Measurements from ENCODE around the gene KMO.

Gene KMO

GRCh38 chr1:241593186-241593585 lies 61.0 kb downstream of the KMO start:
- DNase-seq (ENCODE audit: insufficient read length, low spot score), result no peak
- no peak for FAIRE-seq
- TF ChIP-seq POLR2A (IDR thresholded peaks at IDR 0.05; ENCODE audit: low read depth, low read length), result no peak

GRCh38 chr1:241596633-241597032 lies 64.5 kb downstream of the KMO start:
- no peak for TF ChIP-seq POLR2A (IDR thresholded peaks at IDR 0.05; ENCODE audit: low read depth, low read length)
- DNase-seq (ENCODE audit: insufficient read length, low spot score) (no peak), FAIRE-seq (no peak)

- DNase-seq (ENCODE audit: insufficient read length, low spot score) (no peak), FAIRE-seq (no peak)
- no peak for TF ChIP-seq POLR2A (IDR thresholded peaks at IDR 0.05; ENCODE audit: low read depth, low read length)
These were observed 66.1 kb downstream of the KMO start for GRCh38 chr1:241598249-241598648.

- TF ChIP-seq POLR2A (IDR thresholded peaks at IDR 0.05; ENCODE audit: low read depth, low read length), result no peak
- FAIRE-seq (no peak), DNase-seq (ENCODE audit: insufficient read length, low spot score) (no peak)
These were observed 68.3 kb downstream of the KMO start for GRCh38 chr1:241600496-241600901.

GRCh38 chr1:241603731-241604245 lies 71.6 kb downstream of the KMO start:
- DNase-seq (ENCODE audit: insufficient read length, low spot score) (peak; percentile 30), FAIRE-seq (no peak)
- TF ChIP-seq POLR2A (IDR thresholded peaks at IDR 0.05; ENCODE audit: low read depth, low read length), result no peak

GRCh38 chr1:241605146-241605805 lies 73.1 kb downstream of the KMO start:
- FAIRE-seq, result no peak
- no peak for TF ChIP-seq POLR2A (IDR thresholded peaks at IDR 0.05; ENCODE audit: low read depth, low read length)
- no peak for DNase-seq (ENCODE audit: insufficient read length, low spot score)

- DNase-seq (ENCODE audit: insufficient read length, low spot score) (no peak), FAIRE-seq (no peak)
These were observed 74.4 kb downstream of the KMO start for GRCh38 chr1:241606544-241606943.

GRCh38 chr1:241607497-241607896 lies 75.3 kb downstream of the KMO start:
- no peak for TF ChIP-seq POLR2A (IDR thresholded peaks at IDR 0.05; ENCODE audit: low read depth, low read length)
- FAIRE-seq, result no peak
- DNase-seq (ENCODE audit: insufficient read length, low spot score), result no peak

More at GRCh38 chr1:241606544-241606943, 74.4 kb downstream of the KMO start:
- no peak for TF ChIP-seq POLR2A (IDR thresholded peaks at IDR 0.05; ENCODE audit: low read depth, low read length)

GRCh38 chr1:241608379-241609033 lies 76.3 kb downstream of the KMO start:
- FAIRE-seq (peak; percentile 11), DNase-seq (ENCODE audit: insufficient read length, low spot score) (no peak)
- TF ChIP-seq POLR2A (IDR thresholded peaks at IDR 0.05; ENCODE audit: low read depth, low read length), result no peak

GRCh38 chr1:241610056-241610815 lies 78.1 kb downstream of the KMO start:
- FAIRE-seq, result no peak
- no peak for DNase-seq (ENCODE audit: insufficient read length, low spot score)

GRCh38 chr1:241611063-241611462 lies 78.9 kb downstream of the KMO start:
- no peak for TF ChIP-seq POLR2A (IDR thresholded peaks at IDR 0.05; ENCODE audit: low read depth, low read length)
- DNase-seq (ENCODE audit: insufficient read length, low spot score), result no peak
- no peak for FAIRE-seq

More at GRCh38 chr1:241610056-241610815, 78.1 kb downstream of the KMO start:
- TF ChIP-seq POLR2A (IDR thresholded peaks at IDR 0.05; ENCODE audit: low read depth, low read length), result no peak

- no peak for FAIRE-seq
- TF ChIP-seq POLR2A (IDR thresholded peaks at IDR 0.05; ENCODE audit: low read depth, low read length), result no peak
- DNase-seq (ENCODE audit: insufficient read length, low spot score), result no peak
These were observed 79.6 kb downstream of the KMO start for GRCh38 chr1:241611736-241612135.

GRCh38 chr1:241612533-241613477 lies 80.6 kb downstream of the KMO start:
- DNase-seq (ENCODE audit: insufficient read length, low spot score), result no peak
- TF ChIP-seq POLR2A (IDR thresholded peaks at IDR 0.05; ENCODE audit: low read depth, low read length), result no peak
- FAIRE-seq, result no peak

All from H54 (cell line).